NCI-H1694 treated with DMSO at 0.1 percent for 48 hours (cell line): ENCODE measurements around the gene ADAMTS20.

Experiments used
- DNase-seq: peaks from one replicate; lab custom pipeline; 2025; lab: John Stamatoyannopoulos, UW

Gene ADAMTS20

GRCh38 chr12:43482311-43483085, 69.5 kb downstream of the ADAMTS20 start:
- no peak for DNase-seq

- no peak for DNase-seq
Observed at GRCh38 chr12:43480591-43480990, 71.4 kb downstream of the ADAMTS20 start.

- DNase-seq, result no peak
Observed at GRCh38 chr12:43462741-43463140, 89.3 kb downstream of the ADAMTS20 start.

- DNase-seq, result no peak
Observed at GRCh38 chr12:43462080-43462479, 89.9 kb downstream of the ADAMTS20 start.

GRCh38 chr12:43459285-43459684, 92.7 kb downstream of the ADAMTS20 start:
- no peak for DNase-seq

- no peak for DNase-seq
Observed at GRCh38 chr12:43453761-43454160, 98.2 kb downstream of the ADAMTS20 start.

- peak; percentile 10 for DNase-seq
Observed at GRCh38 chr12:43444940-43445564, 107.0 kb downstream of the ADAMTS20 start.

- DNase-seq, result no peak
Observed at GRCh38 chr12:43436597-43436996, 115.4 kb downstream of the ADAMTS20 start.

GRCh38 chr12:43434614-43435013, 117.4 kb downstream of the ADAMTS20 start:
- DNase-seq, result no peak

GRCh38 chr12:43428088-43428600, 123.9 kb downstream of the ADAMTS20 start:
- DNase-seq, result no peak

- no peak for DNase-seq
Observed at GRCh38 chr12:43425361-43425760, 126.6 kb downstream of the ADAMTS20 start.

- DNase-seq, result no peak
Observed at GRCh38 chr12:43416981-43417380, 135.0 kb downstream of the ADAMTS20 start.

- DNase-seq, result no peak
Observed at GRCh38 chr12:43407816-43408645, 144.0 kb downstream of the ADAMTS20 start.

GRCh38 chr12:43406801-43407200, 145.2 kb downstream of the ADAMTS20 start:
- no peak for DNase-seq

- DNase-seq, result no peak
Observed at GRCh38 chr12:43402436-43402835, 149.6 kb downstream of the ADAMTS20 start.

GRCh38 chr12:43401096-43401495, 150.9 kb downstream of the ADAMTS20 start:
- DNase-seq, result no peak

- no peak for DNase-seq
Observed at GRCh38 chr12:43396671-43397070, 155.3 kb downstream of the ADAMTS20 start.

GRCh38 chr12:43392116-43392515, 159.9 kb downstream of the ADAMTS20 start:
- DNase-seq, result no peak

- DNase-seq, result no peak
Observed at GRCh38 chr12:43381879-43382278, 170.1 kb downstream of the ADAMTS20 start.

GRCh38 chr12:43378448-43378847, 173.6 kb downstream of the ADAMTS20 start:
- no peak for DNase-seq

- DNase-seq, result no peak
Observed at GRCh38 chr12:43370263-43370662, 181.7 kb downstream of the ADAMTS20 start.

GRCh38 chr12:43362910-43363694, 188.9 kb downstream of the ADAMTS20 start:
- DNase-seq, result no peak
